OCI-LY7 (cell line): ENCODE data around the gene LIPE.

Experiments used
- EZH2phosphoT487 ChIP-seq: fragments of 200-600 bp; sonication (generic); IDR thresholded peaks from 2 replicates; pipeline ENCODE4 v1.6.1; 2018; ENCODE audit warnings: low read depth, borderline replicate concordance, mild to moderate bottlenecking, mixed run types, antibody characterized with exemption, low read length, moderate library complexity, mixed read lengths
- TF ChIP-seq, protein P1 (sequence below): fragments of 200-600 bp; sonication (generic); conservative IDR thresholded peaks from 2 replicates; pipeline ENCODE4 v1.5.1; 2014; ENCODE audit warnings: mild to moderate bottlenecking, antibody characterized with exemption, low read length, moderate library complexity, mixed read lengths

DNA sequence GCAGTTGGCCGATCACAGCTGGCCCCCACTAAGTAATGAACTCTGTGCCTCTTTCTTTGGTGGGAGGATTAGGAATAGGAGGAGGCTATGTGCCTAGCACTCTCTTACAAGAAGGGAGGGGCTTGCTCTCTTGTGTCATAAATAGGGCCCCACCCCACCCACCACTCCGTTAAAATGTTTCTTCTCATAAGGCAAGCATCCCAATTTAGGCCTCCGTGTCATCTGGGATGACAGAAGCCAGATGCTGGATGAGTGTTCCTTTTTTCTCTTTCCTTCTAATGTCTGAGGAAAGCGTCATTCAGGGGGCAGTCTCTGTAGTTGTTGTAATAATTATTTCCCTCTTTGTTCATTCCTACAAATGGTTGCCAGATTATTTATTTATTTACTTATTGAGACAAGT lies at the start of gene LIPE:
- TF ChIP-seq, protein P1, sequence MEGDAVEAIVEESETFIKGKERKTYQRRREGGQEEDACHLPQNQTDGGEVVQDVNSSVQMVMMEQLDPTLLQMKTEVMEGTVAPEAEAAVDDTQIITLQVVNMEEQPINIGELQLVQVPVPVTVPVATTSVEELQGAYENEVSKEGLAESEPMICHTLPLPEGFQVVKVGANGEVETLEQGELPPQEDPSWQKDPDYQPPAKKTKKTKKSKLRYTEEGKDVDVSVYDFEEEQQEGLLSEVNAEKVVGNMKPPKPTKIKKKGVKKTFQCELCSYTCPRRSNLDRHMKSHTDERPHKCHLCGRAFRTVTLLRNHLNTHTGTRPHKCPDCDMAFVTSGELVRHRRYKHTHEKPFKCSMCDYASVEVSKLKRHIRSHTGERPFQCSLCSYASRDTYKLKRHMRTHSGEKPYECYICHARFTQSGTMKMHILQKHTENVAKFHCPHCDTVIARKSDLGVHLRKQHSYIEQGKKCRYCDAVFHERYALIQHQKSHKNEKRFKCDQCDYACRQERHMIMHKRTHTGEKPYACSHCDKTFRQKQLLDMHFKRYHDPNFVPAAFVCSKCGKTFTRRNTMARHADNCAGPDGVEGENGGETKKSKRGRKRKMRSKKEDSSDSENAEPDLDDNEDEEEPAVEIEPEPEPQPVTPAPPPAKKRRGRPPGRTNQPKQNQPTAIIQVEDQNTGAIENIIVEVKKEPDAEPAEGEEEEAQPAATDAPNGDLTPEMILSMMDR: no peak
- no peak for TF ChIP-seq EZH2phosphoT487
